ENCODE measurements around the gene COPS8. TPM values are rescaled to one million over a fixed set of nuclear protein-coding genes. Genes with fewer than 3 reads are reported as not detected.
A peak's percentile ranks its signal among the peaks of the same experiment; 100 is the strongest.

The COPS8 gene
- total and polyA plus RNA-seq, 2 of the 8 experiments (the other 6 are each of a cell fraction or from before 2014, with no cell fraction given) = 59.3 to 67.5 TPM

GRCh38 chr2:237122214-237122666, 36.6 kb downstream of the COPS8 start (continued):
- TF ChIP-seq BRCA1 (IDR thresholded peaks at IDR 0.05; ENCODE audit: low read depth, low read length) = no peak
- TF ChIP-seq RAD21 (IDR thresholded peaks at IDR 0.05 in 1 of 2, conservative IDR thresholded peaks at IDR 0.05 in 1 of 2; ENCODE audit: low read depth in 2 of 2, low read length in 2 of 2) = peak; percentile 80 to 88
- TF ChIP-seq SRF (IDR thresholded peaks at IDR 0.05; ENCODE audit: low read depth, low read length) = no peak
- no peak for TF ChIP-seq RBBP5 (IDR thresholded peaks at IDR 0.05; ENCODE audit: borderline replicate concordance, low read depth, low read length)
- TF ChIP-seq POLR2AphosphoS5 (IDR thresholded peaks at IDR 0.05; ENCODE audit: low read depth, low read length) = no peak
- peak; percentile 90 for TF ChIP-seq KDM1A (IDR thresholded peaks at IDR 0.05; ENCODE audit: borderline replicate concordance, low read length)
- TF ChIP-seq RNF2 (IDR thresholded peaks at IDR 0.05; ENCODE audit: borderline replicate concordance, low read depth, low read length, missing control alignments, poor library complexity, severe bottlenecking) = no peak
- peak in 1 of 2 experiments; percentile 77; a peak in 1 of 4 replicates for TF ChIP-seq HDAC2 (IDR thresholded peaks at IDR 0.05; ENCODE audit: borderline replicate concordance in 1 of 2, low read depth in 2 of 2, low read length in 2 of 2)
- no peak for TF ChIP-seq MAFK (IDR thresholded peaks at IDR 0.05; ENCODE audit: low read depth, low read length)

Data from H1 (cell line).